Left renal pelvis (tissue), 4 donors: ENCODE results near the gene UBE2V1. TPM values are rescaled to one million over a fixed set of nuclear protein-coding genes. Genes with fewer than 3 reads are reported as not detected.
"Not testable (repeated sequence)": the region's sequence is repeated elsewhere in the genome, so short reads cannot be mapped to it uniquely, and the experiment has no call there.

Experiments used
- DNase-seq, 4 donors: peaks; one replicate each; pipeline ENCODE4 v3.0.0-alpha.2; 2013; ENCODE audit warnings: low read depth in 4 of 4, low spot score in 3 of 4
- polyA plus RNA-seq, 4 donors: library from polyadenylated mRNA; unstranded; fragments of 120-200 nt; gene quantifications; one replicate each; pipeline ENCODE4 v1.2.1, GENCODE V29; 2013; ENCODE audit not compliant: insufficient read length in 4 of 4

The UBE2V1 gene
- polyA plus RNA-seq, 4 donors: 125 to 171 (median 158) TPM

DNA sequence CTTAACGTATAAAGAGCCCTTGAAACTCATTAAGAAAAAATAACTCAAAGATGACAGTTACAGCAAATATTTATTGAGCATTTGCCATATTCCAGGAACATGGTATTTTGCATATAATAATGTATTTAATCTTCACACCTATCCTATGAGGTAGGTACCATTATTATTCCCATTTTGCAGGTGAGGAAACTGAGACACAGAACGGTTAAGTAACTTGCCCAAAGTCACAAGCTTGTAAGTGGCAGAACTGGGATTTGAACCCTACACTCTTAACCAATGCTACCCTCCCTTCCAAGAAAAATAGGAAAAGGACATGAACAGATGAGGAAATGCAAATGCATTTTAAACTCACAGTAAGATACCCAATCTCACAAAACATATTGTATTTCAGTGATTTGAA is 5.3 kb upstream of the UBE2V1 start:
- no peak for DNase-seq

DNA sequence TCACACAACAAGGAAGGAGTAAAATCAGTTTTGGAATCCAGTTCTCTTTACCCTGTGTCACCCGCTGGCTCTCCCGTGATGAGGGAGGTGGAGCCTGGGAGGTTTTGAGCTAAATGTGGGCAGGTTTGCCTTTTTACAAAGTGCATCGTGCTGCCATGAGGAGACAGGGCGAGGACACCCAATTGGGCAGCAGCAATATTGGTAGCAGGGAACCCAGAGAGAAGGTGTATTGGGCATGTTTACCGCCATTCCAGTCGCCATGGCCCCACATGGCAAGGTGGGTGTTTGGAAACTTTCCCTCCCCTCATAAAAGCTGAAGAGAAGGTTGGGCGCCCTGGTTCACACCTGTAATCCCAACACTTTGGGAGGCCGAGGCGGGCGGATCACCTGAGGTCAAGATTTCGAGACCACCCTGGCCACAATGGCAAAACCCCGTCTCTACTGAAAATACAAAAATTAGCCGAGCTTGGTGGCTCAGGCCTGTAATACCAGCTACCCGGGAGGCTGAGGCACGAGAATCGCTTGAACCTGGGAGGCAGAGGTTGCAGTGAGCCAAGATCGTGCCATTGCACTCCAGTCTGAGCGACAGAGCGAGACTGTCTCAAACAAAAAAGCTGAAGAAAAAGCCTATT is 3.5 kb upstream of the UBE2V1 start:
- no peak for DNase-seq

DNA sequence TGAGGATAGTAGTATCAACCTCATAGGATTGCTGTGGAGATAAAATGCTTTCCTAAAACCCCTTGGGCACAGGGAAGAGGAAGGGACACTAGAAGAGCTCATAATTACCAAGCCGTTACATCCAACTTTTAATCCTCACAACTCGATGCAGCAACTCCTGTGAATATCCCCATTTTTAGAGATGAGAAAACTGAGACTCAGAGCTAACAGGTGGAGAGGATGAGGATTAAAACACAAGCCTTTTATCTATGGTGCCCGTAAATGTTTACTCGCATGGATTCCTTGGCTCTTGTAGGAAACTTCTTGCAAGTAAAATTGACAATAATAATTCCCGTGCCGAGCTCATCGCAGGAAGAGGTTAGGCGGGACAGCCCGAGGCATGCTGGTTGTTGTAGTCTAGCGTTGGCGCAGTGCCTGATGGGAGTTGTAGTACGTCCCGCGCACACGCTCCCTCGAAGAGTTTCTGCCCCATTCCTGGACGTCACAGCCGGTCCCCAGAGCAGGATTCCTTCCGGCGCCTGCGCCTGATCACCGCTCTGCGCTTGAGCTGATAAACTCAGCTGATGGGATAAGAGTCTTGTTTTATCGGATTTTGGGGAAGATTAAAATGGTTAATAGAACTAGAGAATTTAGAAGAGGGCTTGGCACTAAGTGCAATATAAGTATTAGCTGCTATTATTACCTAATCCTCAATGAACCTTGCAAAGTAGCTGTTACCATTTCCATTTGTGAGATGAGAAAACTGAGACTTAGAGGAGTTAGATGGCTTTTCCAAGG is 2.8 kb upstream of the UBE2V1 start:
- DNase-seq: peak; percentile 86 to 94 (median 90)

DNA sequence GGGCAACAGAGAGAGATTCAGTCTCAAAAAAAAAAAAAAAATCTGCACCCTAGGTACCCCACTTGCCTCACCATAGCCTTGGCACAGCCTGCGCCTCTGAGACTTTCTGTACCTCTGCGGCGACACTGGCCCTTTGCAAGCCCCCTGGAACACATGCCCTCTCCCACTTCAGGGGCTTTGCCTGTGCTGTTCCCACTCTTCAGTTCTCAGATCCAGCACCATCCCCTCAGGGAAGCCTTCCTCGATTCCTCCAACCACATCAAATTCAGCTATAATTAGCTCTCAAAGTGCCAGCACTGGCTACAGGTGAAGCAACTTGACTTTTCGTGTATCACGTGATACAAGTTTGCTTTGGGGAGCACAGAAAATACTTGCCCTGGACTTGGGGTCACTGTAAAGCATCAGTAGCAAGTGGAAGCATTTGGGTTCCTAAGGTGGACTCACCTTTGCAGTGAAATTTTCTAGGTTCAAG is 2.1 kb upstream of the UBE2V1 start:
- DNase-seq: no peak

DNA sequence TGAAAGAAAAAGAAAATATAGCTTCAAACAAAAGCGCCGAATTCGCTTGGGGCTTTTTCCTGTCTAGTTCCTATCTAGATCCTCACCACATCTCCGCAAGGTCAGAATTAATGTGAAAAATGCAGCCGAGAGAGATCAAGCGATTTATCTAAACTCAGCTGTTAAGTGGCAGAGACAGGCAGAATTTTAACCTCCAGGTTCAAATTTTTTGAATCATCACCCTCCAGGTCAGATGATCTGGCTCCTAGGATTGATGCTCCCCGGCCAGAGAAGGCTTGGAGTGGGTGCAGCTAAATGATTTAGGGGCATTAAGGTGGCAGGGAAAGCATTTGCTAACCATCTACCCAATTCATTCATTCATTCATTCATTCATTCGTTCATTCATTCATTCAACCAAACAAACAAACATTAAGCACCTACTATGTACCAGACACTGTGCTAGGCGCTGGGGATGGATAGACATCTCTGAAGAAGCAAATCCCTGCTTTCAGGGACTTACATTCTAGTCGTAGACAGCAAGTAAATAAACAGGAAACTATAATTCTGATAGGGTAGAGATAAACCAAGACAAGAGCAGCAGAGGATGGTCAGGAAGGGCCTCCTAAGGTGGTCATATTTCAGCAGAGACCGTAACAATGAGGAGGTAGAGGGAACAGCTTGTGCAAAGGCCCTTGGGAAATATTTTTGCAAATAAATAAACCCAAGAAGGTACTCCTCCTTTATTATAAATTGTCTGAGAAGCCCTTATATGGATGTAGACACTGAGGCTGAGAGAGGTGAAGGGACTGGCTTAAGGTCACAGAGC is 672 bp upstream of the UBE2V1 start:
- no peak for DNase-seq

DNA sequence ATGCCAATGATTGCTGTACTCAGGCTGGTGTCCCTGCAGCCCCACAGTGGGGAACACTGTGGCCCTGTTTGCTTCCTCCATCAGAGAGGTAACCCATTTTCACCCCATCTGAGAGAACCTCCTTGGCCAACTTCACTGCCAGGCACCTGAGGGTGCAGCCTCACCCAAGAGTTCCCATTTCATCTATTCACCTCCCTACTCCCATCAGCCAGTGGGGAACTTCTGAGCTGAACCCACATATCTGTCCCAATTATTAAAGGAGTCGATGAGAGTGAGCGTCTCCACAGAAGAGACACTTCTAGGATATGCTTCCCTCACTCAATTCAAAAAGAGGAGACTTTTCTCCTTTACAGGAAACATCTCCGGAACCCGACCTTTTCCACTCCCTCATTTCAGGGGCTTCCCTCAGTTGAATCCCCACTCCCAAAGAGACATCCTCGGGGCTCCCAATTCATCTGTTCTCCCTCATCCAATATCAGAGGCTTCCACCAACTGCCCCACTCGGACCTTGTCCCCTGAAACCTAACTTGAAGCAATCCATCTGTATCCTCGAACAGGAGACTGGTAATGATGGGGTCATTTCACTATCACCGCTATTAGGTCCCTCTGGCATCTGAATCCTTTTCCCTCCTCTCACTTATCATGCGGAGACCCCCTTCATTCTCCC is 988 bp downstream of the UBE2V1 start:
- DNase-seq: no peak

DNA sequence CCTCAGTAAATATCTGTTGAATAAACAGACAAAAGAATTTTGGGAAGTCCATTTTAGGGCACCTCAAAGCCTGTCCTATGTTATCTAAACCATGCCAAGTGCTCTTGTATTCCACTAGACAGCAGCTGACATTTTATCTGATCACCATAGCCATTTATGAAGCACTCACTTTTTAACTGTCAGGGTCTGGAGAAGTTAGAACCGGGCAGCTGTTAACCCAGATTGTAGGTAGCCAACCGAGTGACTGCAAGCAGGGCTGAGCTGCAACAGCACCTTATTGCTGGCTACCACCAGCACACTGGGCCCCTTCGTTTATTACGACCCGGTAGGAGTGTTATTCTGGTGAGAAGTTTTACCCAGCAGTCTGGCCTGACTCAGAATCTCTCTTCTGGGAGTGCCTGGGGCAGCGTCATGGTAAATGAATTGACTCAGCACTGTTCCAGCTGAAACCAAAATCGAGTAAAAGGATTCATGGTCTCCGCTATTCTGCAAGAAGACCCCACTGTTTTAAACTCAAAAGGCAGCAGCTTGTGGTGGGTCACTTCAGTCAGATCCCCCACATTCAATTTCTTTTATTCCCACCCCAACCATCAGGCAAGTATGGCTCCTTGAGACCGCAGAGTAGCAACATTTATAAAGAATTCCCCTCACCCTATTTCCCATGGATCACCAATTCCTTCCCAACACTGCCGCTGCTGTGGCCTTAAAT is 1.7 kb downstream of the UBE2V1 start:
- DNase-seq: no peak

DNA sequence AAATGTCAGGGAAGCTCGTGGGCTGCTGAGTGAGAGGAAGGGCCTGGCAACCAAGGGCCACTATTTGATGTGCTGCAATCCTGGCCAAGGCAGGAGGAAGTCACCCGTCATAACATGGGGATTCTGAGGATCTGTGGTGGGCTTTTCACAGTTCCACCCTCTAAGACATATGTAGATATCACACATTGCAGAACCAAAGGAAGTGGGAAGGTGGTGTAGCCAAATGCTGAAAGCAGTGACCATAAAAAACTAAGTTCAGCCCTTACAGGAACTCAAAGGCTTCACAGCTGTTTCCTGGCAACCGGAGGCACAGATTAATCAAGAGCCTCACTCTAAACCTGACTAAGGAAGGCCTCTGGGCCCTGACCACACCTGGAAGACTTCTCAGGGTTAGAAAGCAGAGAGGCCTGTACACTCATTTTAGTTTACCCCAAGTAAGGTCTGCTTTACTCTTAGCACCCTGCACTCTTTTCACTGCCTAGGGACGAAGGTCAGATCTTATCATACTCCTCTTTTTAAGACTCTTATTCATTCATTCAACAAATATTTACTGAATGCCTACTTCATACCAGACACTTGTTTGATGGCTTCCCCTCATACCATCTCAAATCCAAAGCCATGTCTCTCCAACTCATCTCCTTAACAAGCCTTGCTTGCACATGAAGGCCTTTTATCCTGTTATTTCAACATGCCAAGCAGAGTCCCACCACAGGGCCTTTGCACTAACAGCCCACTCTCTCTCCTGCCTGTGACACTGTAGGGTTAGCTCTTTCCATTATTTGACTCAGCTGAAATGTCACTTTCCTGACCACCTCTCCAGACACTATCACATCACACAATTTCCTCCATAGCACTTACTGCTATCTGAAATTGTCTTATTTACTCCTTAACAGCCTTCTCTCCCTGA is 2.6 kb downstream of the UBE2V1 start:
- no peak for DNase-seq

DNA sequence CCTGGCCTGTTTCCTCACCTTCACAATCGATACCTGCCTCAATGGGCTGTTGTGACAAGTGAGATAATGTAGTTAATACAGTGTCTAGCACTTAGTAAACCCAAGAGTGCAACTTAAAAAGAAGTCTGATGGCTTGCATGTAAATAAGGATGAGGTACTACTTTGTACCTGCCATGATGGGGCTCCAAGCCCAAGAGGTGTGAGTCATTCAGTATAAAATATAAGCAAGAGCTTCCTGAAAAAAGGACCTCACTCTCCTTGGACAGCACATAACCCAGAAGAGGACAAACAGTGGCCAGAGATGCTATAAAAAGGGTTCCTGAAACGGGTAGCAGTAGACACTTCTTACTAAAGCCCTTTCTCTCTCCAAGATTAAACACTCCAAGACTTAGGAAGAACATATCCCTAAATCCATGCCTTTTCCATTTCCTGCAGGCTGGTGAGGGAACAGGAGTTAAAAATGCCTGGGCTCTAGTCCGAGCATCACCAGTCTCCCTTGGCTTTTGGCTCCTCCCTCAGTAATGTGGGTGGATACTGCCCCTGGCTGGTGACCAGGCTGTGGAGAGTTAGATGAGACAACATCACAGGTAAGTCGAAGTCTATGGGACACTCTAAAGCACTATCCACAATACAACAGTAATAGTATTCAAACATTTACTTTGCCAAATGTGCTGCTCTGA is 4.3 kb downstream of the UBE2V1 start:
- no peak for DNase-seq

DNA sequence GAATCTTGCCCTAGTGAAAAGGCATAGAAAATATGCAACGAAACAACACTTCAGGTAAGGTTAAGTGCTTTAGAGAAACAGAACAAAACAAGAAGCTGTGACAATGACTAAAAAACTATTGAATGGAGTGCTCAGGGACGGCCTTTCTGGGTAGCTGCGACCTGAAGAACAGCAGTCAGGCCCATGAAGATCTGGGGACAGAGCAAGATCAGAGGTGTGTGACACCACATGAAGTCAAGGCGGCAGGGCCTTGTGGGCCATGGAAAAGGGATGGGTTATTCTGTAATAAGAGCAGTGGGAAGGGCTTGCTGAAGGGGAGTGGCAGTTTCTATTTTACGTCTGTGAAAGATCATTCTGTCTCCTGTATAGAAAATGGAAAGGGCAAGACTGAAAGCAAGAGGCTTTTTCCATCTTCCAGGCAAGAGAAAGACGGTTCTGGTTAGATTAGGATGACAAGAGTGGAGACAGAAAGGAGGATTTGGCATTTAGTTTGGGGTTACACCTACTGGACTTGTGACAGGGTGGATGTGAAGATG is 5.1 kb downstream of the UBE2V1 start:
- DNase-seq: no peak

DNA sequence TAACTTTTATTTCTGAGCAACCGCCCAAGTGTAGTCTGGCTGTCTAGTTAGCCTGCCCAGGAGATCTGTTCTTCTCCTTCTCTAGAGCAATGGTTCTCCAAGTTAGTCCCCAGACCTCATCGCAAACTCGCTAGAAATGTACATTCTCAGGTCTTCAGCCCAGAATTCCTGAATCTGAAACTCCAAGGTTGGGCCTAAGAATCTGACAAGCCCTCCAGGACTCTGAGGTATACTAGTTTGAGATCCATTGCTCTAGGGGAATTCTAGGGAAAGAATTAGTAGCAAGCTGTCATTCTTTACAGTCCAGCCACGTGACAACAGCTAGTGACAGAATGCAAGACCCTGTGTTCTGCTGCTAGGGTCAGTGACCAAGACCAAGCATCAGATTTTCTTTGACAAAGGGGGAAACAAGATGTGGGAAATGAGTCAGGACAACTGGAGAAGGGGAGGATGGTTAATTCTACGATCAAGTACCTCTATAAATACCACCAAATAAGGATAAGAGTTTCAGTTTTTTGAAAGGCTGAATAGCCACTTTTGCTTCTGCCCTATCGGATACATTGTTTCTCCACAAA is 5.8 kb downstream of the UBE2V1 start:
- no peak for DNase-seq

DNA sequence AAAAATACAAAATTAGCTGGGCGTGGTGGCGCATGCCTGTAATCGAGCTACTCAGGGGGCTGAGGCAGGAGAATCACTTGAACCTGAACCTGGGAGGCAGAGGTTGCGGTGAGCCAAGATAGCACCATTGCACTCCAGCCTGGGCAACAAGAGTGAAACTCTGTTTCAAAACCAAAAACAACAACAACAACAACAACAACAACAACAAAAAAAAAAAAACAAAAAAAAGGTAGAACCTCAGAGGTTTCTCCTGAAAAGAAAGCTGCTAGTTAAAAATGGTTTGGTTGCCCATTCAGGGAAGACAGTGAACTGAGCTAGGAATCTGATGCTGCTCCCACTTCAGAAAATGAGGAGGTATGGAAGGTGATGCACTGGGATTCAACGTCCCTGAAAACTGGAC is 6.3 kb downstream of the UBE2V1 start:
- DNase-seq: not testable (repeated sequence)

DNA sequence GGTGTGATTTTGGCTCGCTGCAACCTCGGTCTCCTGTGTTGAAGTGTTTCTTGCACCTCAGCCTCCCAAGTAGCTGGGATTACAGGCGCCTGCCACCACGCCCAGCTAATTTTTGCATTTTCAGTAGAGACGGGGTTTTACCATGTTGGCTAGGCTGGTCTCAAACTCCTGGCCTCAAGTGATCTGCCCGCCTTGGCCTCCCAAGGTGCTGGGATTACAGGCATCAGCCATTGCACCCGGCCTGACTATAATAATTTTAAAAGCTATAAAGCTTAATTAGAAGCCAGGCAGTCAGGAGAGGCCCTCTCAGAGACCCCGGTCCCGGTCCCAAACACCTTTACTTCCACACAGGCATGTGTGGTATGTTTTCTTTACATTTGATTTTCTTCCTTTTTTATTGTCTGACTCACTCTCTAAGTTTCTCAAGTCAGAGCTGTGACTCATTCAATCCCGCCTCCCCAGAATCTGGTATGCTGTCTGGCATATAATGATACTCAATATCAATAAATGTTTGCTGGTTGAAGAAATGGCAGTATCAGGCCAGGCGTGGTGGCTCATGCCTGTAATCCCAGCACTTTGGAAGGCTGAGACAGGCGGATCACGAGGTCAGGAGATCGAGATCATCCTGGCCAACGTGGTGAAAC is 9.4 kb downstream of the UBE2V1 start:
- not testable (repeated sequence) for DNase-seq

DNA sequence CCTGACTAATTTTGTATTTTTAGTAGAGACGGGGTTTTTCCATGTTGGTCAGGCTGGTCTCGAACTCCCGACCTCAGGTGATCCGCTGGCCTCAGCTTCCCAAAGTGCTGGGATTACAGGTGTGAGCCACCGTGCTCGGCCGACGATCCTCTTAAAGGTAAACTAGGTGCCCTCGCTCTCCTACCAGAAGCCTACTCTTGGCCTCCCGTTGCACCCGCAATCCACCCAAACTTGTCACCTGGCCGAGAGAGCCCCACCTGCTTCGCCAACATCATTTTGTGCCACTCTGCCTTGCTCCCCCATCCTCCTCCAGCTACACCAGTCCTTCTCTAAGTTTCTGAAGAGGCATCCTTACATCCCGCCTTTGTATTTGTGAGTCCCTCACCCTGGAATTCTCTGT is 10.4 kb downstream of the UBE2V1 start:
- DNase-seq: not testable (repeated sequence)

DNA sequence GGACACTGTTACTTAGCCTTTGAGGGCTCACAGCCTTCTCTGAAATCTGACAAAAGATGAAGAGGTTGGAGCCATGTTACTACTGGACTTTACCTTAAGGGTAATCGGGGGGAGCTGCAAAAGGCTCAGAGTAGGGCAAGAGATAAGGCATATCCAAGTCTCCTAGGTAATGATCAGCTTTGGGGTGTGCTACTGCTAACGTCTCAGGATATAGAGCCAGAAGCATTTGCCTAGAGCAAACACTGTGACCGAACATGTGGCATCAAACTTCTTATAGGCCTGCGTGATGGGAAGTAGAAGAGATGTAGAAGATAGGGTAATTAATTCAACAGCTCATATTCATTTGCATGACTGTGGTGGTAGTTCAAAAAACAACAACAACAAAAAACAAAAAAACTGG is 11.1 kb downstream of the UBE2V1 start:
- DNase-seq: no peak

DNA sequence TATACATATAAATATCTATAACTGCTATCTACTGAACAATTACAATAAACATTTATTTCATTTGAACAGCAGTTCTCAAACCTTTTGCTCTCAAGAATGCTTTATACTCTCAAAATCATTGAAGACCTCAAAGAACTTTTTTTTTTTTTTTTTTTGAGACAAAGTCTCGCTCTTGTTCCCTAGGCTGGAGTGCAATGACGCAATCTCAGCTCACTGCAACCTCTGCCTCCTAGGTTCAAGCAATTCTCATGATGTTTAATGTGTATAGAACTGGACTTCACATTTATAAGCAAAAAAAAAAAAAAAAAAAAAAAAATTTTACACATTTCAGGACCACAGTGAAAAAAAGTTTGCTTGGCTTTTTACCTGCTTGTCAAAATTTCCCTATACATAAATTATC is 11.7 kb downstream of the UBE2V1 start:
- DNase-seq: no peak

DNA sequence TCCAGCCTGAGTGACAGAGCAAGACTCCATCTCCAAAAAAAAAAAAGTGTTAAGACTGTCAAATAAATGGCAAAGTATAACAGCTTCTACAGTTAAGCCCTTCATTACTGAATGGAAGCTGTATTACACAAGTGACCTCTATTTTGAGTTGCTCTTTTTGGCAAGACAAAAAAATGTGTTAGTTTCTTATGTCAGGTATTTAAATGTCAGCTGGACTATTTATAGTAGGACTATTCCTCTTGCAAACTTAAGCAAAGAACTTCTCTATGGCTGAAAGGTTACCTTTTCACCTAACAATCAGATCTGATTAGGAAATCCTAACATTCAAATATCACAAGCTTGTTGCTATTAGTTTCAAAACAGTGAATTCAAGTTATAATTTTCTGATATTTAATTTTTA is 12.4 kb downstream of the UBE2V1 start:
- no peak for DNase-seq

DNA sequence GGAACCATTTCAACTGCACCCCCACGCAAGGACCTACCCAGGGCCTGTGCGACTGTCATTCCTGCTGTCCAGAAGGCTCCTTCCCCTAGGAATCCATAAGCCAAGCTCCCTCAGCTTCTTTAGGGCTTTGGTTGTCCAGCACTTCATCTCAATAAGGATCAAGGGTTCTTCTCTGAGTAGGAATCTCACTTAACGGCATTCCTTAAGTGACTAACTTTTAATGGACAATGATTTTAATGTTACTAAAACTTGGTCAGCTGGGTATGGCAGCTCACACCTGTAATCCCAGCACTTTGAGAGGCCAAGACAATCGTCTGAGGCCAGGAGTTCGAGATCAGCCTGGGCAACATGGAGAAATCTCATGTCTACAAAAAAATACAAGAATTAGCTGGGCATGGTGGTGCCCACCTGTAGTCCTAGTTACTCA is 13.4 kb downstream of the UBE2V1 start:
- no peak for DNase-seq
